ENCODE measurements around the gene ELFN1.

- TF ChIP-seq ELF1 (IDR thresholded peaks at IDR 0.05) (no peak), NFIC (IDR thresholded peaks at IDR 0.05; ENCODE audit: borderline replicate concordance) (no peak), USF2 (IDR thresholded peaks at IDR 0.05; ENCODE audit: borderline replicate concordance, low read depth, low read length) (no peak), SMC3 (IDR thresholded peaks at IDR 0.05; ENCODE audit: low read depth, low read length) (no peak), POLR2AphosphoS5 (IDR thresholded peaks at IDR 0.05; ENCODE audit: low read depth, low read length) (no peak)
Observed at GRCh38 chr7:1785839-1786238, 115.8 kb downstream of the ELFN1 start.
